ENCODE results near the gene BRF1. TPM values are rescaled to one million over a fixed set of nuclear protein-coding genes. Genes with fewer than 3 reads are reported as not detected.

Gene BRF1
- total and polyA plus RNA-seq, 2 of the 8 experiments (the other 6 are each of a cell fraction or from before 2014, with no cell fraction given): 7.7 to 18.3 TPM

DNA sequence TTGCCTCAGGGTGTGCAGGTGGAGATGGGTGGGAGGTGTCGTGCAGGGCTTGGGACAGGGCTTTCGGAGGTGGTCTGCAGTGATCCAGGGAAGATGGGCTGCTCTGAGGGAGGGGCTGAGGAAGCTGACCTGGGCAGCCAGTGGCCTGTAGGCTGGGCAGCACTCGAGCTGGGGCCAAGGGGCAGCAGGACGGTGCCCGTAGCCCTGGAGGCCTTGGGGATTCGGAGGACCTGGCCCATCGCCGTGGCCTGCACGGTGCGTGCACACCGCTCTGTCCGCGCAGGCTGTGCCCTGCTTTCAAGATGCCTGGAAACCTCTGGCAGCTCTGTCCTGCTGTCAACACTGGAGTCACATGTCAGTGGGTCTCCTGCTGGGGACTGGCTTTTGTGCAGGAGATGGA, 22.9 kb upstream of the BRF1 start (continued):
- TF ChIP-seq, protein P1, sequence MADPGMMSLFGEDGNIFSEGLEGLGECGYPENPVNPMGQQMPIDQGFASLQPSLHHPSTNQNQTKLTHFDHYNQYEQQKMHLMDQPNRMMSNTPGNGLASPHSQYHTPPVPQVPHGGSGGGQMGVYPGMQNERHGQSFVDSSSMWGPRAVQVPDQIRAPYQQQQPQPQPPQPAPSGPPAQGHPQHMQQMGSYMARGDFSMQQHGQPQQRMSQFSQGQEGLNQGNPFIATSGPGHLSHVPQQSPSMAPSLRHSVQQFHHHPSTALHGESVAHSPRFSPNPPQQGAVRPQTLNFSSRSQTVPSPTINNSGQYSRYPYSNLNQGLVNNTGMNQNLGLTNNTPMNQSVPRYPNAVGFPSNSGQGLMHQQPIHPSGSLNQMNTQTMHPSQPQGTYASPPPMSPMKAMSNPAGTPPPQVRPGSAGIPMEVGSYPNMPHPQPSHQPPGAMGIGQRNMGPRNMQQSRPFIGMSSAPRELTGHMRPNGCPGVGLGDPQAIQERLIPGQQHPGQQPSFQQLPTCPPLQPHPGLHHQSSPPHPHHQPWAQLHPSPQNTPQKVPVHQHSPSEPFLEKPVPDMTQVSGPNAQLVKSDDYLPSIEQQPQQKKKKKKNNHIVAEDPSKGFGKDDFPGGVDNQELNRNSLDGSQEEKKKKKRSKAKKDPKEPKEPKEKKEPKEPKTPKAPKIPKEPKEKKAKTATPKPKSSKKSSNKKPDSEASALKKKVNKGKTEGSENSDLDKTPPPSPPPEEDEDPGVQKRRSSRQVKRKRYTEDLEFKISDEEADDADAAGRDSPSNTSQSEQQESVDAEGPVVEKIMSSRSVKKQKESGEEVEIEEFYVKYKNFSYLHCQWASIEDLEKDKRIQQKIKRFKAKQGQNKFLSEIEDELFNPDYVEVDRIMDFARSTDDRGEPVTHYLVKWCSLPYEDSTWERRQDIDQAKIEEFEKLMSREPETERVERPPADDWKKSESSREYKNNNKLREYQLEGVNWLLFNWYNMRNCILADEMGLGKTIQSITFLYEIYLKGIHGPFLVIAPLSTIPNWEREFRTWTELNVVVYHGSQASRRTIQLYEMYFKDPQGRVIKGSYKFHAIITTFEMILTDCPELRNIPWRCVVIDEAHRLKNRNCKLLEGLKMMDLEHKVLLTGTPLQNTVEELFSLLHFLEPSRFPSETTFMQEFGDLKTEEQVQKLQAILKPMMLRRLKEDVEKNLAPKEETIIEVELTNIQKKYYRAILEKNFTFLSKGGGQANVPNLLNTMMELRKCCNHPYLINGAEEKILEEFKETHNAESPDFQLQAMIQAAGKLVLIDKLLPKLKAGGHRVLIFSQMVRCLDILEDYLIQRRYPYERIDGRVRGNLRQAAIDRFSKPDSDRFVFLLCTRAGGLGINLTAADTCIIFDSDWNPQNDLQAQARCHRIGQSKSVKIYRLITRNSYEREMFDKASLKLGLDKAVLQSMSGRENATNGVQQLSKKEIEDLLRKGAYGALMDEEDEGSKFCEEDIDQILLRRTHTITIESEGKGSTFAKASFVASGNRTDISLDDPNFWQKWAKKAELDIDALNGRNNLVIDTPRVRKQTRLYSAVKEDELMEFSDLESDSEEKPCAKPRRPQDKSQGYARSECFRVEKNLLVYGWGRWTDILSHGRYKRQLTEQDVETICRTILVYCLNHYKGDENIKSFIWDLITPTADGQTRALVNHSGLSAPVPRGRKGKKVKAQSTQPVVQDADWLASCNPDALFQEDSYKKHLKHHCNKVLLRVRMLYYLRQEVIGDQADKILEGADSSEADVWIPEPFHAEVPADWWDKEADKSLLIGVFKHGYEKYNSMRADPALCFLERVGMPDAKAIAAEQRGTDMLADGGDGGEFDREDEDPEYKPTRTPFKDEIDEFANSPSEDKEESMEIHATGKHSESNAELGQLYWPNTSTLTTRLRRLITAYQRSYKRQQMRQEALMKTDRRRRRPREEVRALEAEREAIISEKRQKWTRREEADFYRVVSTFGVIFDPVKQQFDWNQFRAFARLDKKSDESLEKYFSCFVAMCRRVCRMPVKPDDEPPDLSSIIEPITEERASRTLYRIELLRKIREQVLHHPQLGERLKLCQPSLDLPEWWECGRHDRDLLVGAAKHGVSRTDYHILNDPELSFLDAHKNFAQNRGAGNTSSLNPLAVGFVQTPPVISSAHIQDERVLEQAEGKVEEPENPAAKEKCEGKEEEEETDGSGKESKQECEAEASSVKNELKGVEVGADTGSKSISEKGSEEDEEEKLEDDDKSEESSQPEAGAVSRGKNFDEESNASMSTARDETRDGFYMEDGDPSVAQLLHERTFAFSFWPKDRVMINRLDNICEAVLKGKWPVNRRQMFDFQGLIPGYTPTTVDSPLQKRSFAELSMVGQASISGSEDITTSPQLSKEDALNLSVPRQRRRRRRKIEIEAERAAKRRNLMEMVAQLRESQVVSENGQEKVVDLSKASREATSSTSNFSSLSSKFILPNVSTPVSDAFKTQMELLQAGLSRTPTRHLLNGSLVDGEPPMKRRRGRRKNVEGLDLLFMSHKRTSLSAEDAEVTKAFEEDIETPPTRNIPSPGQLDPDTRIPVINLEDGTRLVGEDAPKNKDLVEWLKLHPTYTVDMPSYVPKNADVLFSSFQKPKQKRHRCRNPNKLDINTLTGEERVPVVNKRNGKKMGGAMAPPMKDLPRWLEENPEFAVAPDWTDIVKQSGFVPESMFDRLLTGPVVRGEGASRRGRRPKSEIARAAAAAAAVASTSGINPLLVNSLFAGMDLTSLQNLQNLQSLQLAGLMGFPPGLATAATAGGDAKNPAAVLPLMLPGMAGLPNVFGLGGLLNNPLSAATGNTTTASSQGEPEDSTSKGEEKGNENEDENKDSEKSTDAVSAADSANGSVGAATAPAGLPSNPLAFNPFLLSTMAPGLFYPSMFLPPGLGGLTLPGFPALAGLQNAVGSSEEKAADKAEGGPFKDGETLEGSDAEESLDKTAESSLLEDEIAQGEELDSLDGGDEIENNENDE (IDR thresholded peaks at IDR 0.05; ENCODE audit: insufficient replicate concordance, low read length): no peak
- TF ChIP-seq CBX8 (IDR thresholded peaks at IDR 0.05; ENCODE audit: borderline replicate concordance, low read depth, low read length) (no peak), ASH2L (IDR thresholded peaks at IDR 0.05; ENCODE audit: low read length) (no peak), HDAC2 (IDR thresholded peaks at IDR 0.05; ENCODE audit: borderline replicate concordance in 1 of 2, low read depth in 2 of 2, low read length in 2 of 2) (no peak), TEAD4 (IDR thresholded peaks at IDR 0.05; ENCODE audit: low read depth, low read length) (no peak)
- TF ChIP-seq, protein P2, sequence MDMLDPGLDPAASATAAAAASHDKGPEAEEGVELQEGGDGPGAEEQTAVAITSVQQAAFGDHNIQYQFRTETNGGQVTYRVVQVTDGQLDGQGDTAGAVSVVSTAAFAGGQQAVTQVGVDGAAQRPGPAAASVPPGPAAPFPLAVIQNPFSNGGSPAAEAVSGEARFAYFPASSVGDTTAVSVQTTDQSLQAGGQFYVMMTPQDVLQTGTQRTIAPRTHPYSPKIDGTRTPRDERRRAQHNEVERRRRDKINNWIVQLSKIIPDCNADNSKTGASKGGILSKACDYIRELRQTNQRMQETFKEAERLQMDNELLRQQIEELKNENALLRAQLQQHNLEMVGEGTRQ (IDR thresholded peaks at IDR 0.05; ENCODE audit: low read length): no peak
